ENCODE data around the gene MN1. TPM values are rescaled to one million over a fixed set of nuclear protein-coding genes. Genes with fewer than 3 reads are reported as not detected.
A peak's percentile ranks its signal among the peaks of the same experiment; 100 is the strongest.

The MN1 gene
- total and polyA plus RNA-seq, 8 donors = 0.54 to 2.6 (median 0.91) TPM

GRCh38 chr22:27797520-27798391, 3.8 kb downstream of the MN1 start:
- intact Hi-C loops (cut with DNase I) = loop anchor here in 2 of 3 donors (10.0 kb wide), 1 partner anchor 393 kb away; no protein-coding TSS in a partner anchor
- Histone ChIP-seq H3K36me3 (no peaks in the 10 kb centered on the region), H3K27me3 (no peaks in the 10 kb centered on the region), H3K27ac (no peak overlapping the region), H3K4me3 (no peak overlapping the region), H3K4me1 (peaks cover 0 to 10% (median 0%) of the 10 kb centered on the region in 3 donors), H3K9me3 (no peaks in the 10 kb centered on the region)
- no peak for TF ChIP-seq CTCF (IDR thresholded peaks at IDR 0.05)
- DNase-seq (peak in 1 of 6 donors; percentile 77), FAIRE-seq (no peak), ATAC-seq (no peak)
- 79 to 83% methylated on average over 74 to 86 of the region's 86 CpGs for WGBS, 2 donors

GRCh38 chr22:27796829-27797519, 4.6 kb downstream of the MN1 start:
- Histone ChIP-seq H3K9me3 (no peaks in the 10 kb centered on the region), H3K4me1 (peaks cover 0 to 8% (median 0%) of the 10 kb centered on the region in 3 donors), H3K27ac (no peak overlapping the region), H3K36me3 (no peaks in the 10 kb centered on the region), H3K27me3 (no peaks in the 10 kb centered on the region), H3K4me3 (no peak overlapping the region)
- DNase-seq (peak in 1 of 6 donors; percentile 72), FAIRE-seq (no peak), ATAC-seq (no peak)
- intact Hi-C loops (cut with DNase I) = loop anchor here in 2 of 3 donors (10.0 kb wide), 1 partner anchor 392 kb away; no protein-coding TSS in a partner anchor
- no peak for TF ChIP-seq CTCF (IDR thresholded peaks at IDR 0.05)
- 88 to 91% methylated on average over 55 of the region's 55 CpGs for WGBS, 2 donors

DNA sequence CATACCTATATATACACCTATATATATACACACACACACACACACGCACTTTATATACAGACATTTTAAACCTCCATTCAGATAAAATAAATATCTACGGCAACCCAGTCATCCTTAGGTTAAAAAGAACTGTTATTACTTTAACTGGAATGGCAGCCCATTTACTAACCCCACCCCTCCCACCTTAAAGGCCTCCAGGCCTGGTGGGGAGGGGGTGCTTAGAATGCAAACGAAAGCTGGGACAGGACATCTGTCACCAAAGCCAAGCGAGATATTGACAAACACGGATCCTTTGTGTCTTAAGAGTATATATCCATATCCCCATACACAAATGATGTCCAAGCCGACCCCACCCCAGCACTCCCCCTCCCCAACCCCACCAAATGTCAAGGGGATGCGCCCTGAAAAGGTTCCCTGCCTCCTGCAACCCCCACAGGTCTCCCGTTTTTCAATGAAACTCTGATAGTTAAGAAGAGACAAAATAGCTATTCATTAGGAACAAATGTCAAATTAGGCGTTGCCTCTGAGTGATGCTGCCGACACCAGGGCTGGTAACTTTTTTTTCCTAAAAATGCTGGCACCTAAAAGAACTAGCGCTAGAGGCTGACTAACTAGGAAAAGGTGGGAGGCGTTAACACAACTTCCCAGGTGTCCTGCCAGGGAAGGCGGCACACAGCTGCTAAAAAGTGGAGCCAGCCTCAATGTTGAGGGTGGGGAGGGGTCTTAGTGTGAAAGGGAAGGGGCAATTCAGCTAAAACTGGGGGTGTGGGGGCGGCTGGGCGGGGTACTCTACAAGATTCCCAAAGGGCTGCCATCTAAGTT, 5.6 kb downstream of the MN1 start:
- H3K4me3 ChIP-seq = no peak overlapping the region
- H3K27ac ChIP-seq = no peak overlapping the region
- peaks cover 0 to 8% (median 0%) of the 10 kb centered on the region in 3 donors for H3K4me1 ChIP-seq
- DNase-seq (no peak), FAIRE-seq (no peak), ATAC-seq (no peak)
- H3K27me3 ChIP-seq = no peaks in the 10 kb centered on the region
- WGBS, 2 donors = 57 to 61% methylated on average over 15 of the region's 15 CpGs
- intact Hi-C loops (cut with DNase I) = loop anchor here in 2 of 3 donors (10.0 kb wide), 1 partner anchor 391 kb away; no protein-coding TSS in a partner anchor
- H3K9me3 ChIP-seq = no peaks in the 10 kb centered on the region
- no peaks in the 10 kb centered on the region for H3K36me3 ChIP-seq
- TF ChIP-seq CTCF (IDR thresholded peaks at IDR 0.05) = no peak

DNA sequence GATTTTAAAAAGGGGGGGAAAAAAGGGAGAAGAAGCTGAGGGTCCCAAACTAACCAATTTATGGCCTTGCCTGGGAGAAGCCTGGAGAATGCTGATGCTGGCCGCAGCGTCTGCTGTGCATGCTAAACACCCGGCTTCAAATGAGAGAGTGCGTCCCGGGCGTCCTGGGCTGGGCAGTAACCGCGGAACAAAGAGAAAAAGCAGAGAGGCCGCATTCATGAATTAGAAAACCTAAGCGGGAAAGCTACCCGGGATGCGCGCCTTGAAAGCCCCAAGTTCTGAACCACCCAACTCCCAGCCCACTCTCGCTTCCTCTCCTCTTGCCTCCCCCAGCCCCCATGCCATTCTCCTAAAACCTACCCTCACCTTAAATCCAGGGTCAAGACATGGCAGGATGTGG, 6.5 kb downstream of the MN1 start:
- H3K36me3 ChIP-seq = no peaks in the 10 kb centered on the region
- H3K4me3 ChIP-seq = no peak overlapping the region
- H3K27me3 ChIP-seq = no peaks in the 10 kb centered on the region
- H3K9me3 ChIP-seq = no peaks in the 10 kb centered on the region
- WGBS, 2 donors = 89 to 90% methylated on average over 14 of the region's 14 CpGs
- no peak for DNase-seq
- no peak for ATAC-seq
- intact Hi-C loops (cut with DNase I) = loop anchor here in 2 of 3 donors (10.0 kb wide), 1 partner anchor 390 kb away; no protein-coding TSS in a partner anchor
- TF ChIP-seq CTCF (IDR thresholded peaks at IDR 0.05) = no peak
- FAIRE-seq = no peak
- no peak overlapping the region for H3K27ac ChIP-seq
- no peaks in the 10 kb centered on the region for H3K4me1 ChIP-seq
